ENCODE data around the gene CHST11.

The CHST11 gene

GRCh38 chr12:104672501-104673265, 215.9 kb downstream of the CHST11 start:
- DNase-seq (ENCODE audit: low read depth): peak; percentile 61
- no peak overlapping the region for H3K4me3 ChIP-seq (replicated peaks; ENCODE audit: low read depth, low read length)
- TF ChIP-seq CTCF (IDR thresholded peaks at IDR 0.05; ENCODE audit: low read length, missing control alignments): no peak

GRCh38 chr12:104673294-104673693, 216.5 kb downstream of the CHST11 start:
- no peak for TF ChIP-seq CTCF (IDR thresholded peaks at IDR 0.05; ENCODE audit: low read length, missing control alignments)

GRCh38 chr12:104673696-104674482, 217.1 kb downstream of the CHST11 start:
- H3K4me3 ChIP-seq (replicated peaks; ENCODE audit: low read depth, low read length): no peak overlapping the region
- TF ChIP-seq CTCF (IDR thresholded peaks at IDR 0.05; ENCODE audit: low read length, missing control alignments): no peak
- peak; percentile 86 for DNase-seq (ENCODE audit: low read depth)

More at GRCh38 chr12:104673294-104673693, 216.5 kb downstream of the CHST11 start:
- DNase-seq (ENCODE audit: low read depth): no peak
- H3K4me3 ChIP-seq (replicated peaks; ENCODE audit: low read depth, low read length): no peak overlapping the region

GRCh38 chr12:104676636-104677035, 219.9 kb downstream of the CHST11 start:
- no peak for TF ChIP-seq CTCF (IDR thresholded peaks at IDR 0.05; ENCODE audit: low read length, missing control alignments)

GRCh38 chr12:104677441-104678089, 220.8 kb downstream of the CHST11 start:
- no peak overlapping the region for H3K4me3 ChIP-seq (replicated peaks; ENCODE audit: low read depth, low read length)
- no peak for DNase-seq (ENCODE audit: low read depth)
- TF ChIP-seq CTCF (IDR thresholded peaks at IDR 0.05; ENCODE audit: low read length, missing control alignments): no peak

More at GRCh38 chr12:104676636-104677035, 219.9 kb downstream of the CHST11 start:
- no peak overlapping the region for H3K4me3 ChIP-seq (replicated peaks; ENCODE audit: low read depth, low read length)
- no peak for DNase-seq (ENCODE audit: low read depth)

- DNase-seq (ENCODE audit: low read depth): no peak
- peak; percentile 23 for TF ChIP-seq CTCF (IDR thresholded peaks at IDR 0.05; ENCODE audit: low read length, missing control alignments)
- H3K4me3 ChIP-seq (replicated peaks; ENCODE audit: low read depth, low read length): no peak overlapping the region
Observed at GRCh38 chr12:104680070-104680469, 223.3 kb downstream of the CHST11 start.

All from fibroblast of pulmonary artery (primary cell).